Neural progenitor cell (in vitro differentiated cells): Measurements from ENCODE around the gene PELO. TPM values are rescaled to one million over a fixed set of nuclear protein-coding genes. Genes with fewer than 3 reads are reported as not detected.

Source experiments
- DNase-seq: peaks from one replicate; pipeline ENCODE4 v3.0.0-alpha.2; 2016; ENCODE audit warnings: low spot score
- H2AFZ ChIP-seq: fragments of 200-600 bp; sonication (generic); replicated peaks from 2 replicates; pipeline ENCODE4 v1.6.1; 2016; ENCODE audit warnings: antibody characterized with exemption
- H3F3A ChIP-seq: fragments of 200-600 bp; sonication (generic); 2 replicates; pipeline ENCODE4 v1.6.1; 2016; ENCODE audit warnings: antibody characterized with exemption, low read depth
- H3K27ac ChIP-seq: fragments of 200-600 bp; sonication (generic); 2 replicates; pipeline ENCODE4 v1.5.1; 2016; ENCODE audit warnings: mild to moderate bottlenecking
- H3K27me3 ChIP-seq: fragments of 200-600 bp; sonication (generic); 2 replicates; pipeline ENCODE4 v1.6.1; 2016; ENCODE audit warnings: mild to moderate bottlenecking, moderate library complexity
- H3K36me3 ChIP-seq: fragments of 200-600 bp; sonication (generic); 2 replicates; pipeline ENCODE4 v1.5.1; 2016
- H3K4me1 ChIP-seq: fragments of 200-600 bp; sonication (generic); 2 replicates; pipeline ENCODE4 v1.6.1; 2016; ENCODE audit warnings: mixed run types
- H3K4me2 ChIP-seq: fragments of 200-600 bp; sonication (generic); 2 replicates; pipeline ENCODE4 v1.6.1; 2016
- H3K4me3 ChIP-seq: fragments of 200-600 bp; sonication (generic); 2 replicates; pipeline ENCODE4 v1.5.1; 2016
- H3K79me2 ChIP-seq: fragments of 200-600 bp; sonication (generic); 2 replicates; pipeline ENCODE4 v1.6.1; 2016; ENCODE audit warnings: low read depth
- H3K9ac ChIP-seq: fragments of 200-600 bp; sonication (generic); 2 replicates; pipeline ENCODE4 v1.6.1; 2016
- H3K9me3 ChIP-seq: fragments of 200-600 bp; sonication (generic); 2 replicates; pipeline ENCODE4 v1.5.1; 2016; ENCODE audit warnings: low read depth
- H4K20me1 ChIP-seq: fragments of 200-600 bp; sonication (generic); 2 replicates; pipeline ENCODE4 v1.6.1; 2016; ENCODE audit warnings: low read depth
- H3K27ac Mint-ChIP-seq: 3 replicates; pipeline ENCODE4 v1.8.0; 2021; ENCODE audit warnings: mixed read lengths
- H3K27me3 Mint-ChIP-seq: 2 replicates; pipeline ENCODE4 v1.8.0; 2022; ENCODE audit warnings: low read depth, mild to moderate bottlenecking, inconsistent platforms, moderate library complexity, mixed read lengths; ENCODE audit not compliant: insufficient read depth
- H3K36me3 Mint-ChIP-seq: 3 replicates; pipeline ENCODE4 v1.8.0; 2021; ENCODE audit warnings: mixed read lengths
- H3K4me1 Mint-ChIP-seq: 3 replicates; pipeline ENCODE4 v1.8.0; 2021; ENCODE audit warnings: mixed read lengths
- H3K4me3 Mint-ChIP-seq: 3 replicates; pipeline ENCODE4 v1.8.0; 2021; ENCODE audit warnings: mild to moderate bottlenecking, moderate library complexity, mixed read lengths
- H3K9me3 Mint-ChIP-seq: 3 replicates; pipeline ENCODE4 v1.8.0; 2020; ENCODE audit warnings: mixed read lengths
- CTCF ChIP-seq: fragments of 200-600 bp; sonication (generic); IDR thresholded peaks from 2 replicates; pipeline ENCODE4 v1.5.1; 2017; ENCODE audit warnings: antibody characterized with exemption, mild to moderate bottlenecking
- EZH2 ChIP-seq: fragments of 200-600 bp; sonication (generic); IDR thresholded peaks from 2 replicates; pipeline ENCODE4 v1.6.1; 2017; ENCODE audit warnings: antibody characterized with exemption, mild to moderate bottlenecking, moderate library complexity
- EZH2phosphoT487 ChIP-seq: fragments of 200-600 bp; sonication (generic); IDR thresholded peaks from 2 replicates; pipeline ENCODE4 v1.6.1; 2017; ENCODE audit warnings: antibody characterized with exemption
- total RNA-seq: library from RNA; depleted of rRNA; stranded (reverse); fragments of >200 nt; gene quantifications from 2 replicates; pipeline ENCODE4 v1.2.3, GENCODE V29; 2015; ENCODE audit warnings: low replicate concordance

Gene PELO
- total RNA-seq, 1 donor from 2014 or later = 8.5 TPM

- Mint-ChIP-seq H3K4me1 (no peaks in the 10 kb centered on the region), H3K4me3 (no peak overlapping the region), H3K27me3 (no peaks in the 10 kb centered on the region), H3K27ac (no peak overlapping the region), H3K9me3 (no peaks in the 10 kb centered on the region), H3K36me3 (no peaks in the 10 kb centered on the region)
- H3F3A ChIP-seq = no peaks in the 10 kb centered on the region
- H2AFZ ChIP-seq = no peak overlapping the region
- H3K4me3 ChIP-seq = no peak overlapping the region
- H3K36me3 ChIP-seq = no peaks in the 10 kb centered on the region
- H3K79me2 ChIP-seq = no peaks in the 10 kb centered on the region
- no peaks in the 10 kb centered on the region for H4K20me1 ChIP-seq
- no peak overlapping the region for H3K4me2 ChIP-seq
- no peak overlapping the region for H3K27ac ChIP-seq
- no peaks in the 10 kb centered on the region for H3K4me1 ChIP-seq
- TF ChIP-seq CTCF = no peak
- no peak for TF ChIP-seq EZH2phosphoT487
- no peak for TF ChIP-seq EZH2
- H3K27me3 ChIP-seq = no peaks in the 10 kb centered on the region
- H3K9me3 ChIP-seq = no peaks in the 10 kb centered on the region
- H3K9ac ChIP-seq = no peak overlapping the region
- no peak for DNase-seq
Observed at GRCh38 chr5:52759331-52759730, 28.4 kb upstream of the PELO start.

- H3K4me3 Mint-ChIP-seq = no peak overlapping the region
- Histone ChIP-seq H2AFZ (no peak overlapping the region), H3K4me2 (no peak overlapping the region), H3K27ac (no peak overlapping the region), H3K79me2 (no peaks in the 10 kb centered on the region), H3K4me3 (no peak overlapping the region), H3K9me3 (no peaks in the 10 kb centered on the region), H3F3A (no peaks in the 10 kb centered on the region), H3K27me3 (no peaks in the 10 kb centered on the region), H3K36me3 (no peaks in the 10 kb centered on the region), H3K9ac (no peak overlapping the region), H3K4me1 (no peaks in the 10 kb centered on the region), H4K20me1 (no peaks in the 10 kb centered on the region)
- H3K36me3 Mint-ChIP-seq = no peaks in the 10 kb centered on the region
- no peak overlapping the region for H3K27ac Mint-ChIP-seq
- no peaks in the 10 kb centered on the region for H3K9me3 Mint-ChIP-seq
- no peaks in the 10 kb centered on the region for H3K4me1 Mint-ChIP-seq
- H3K27me3 Mint-ChIP-seq = no peaks in the 10 kb centered on the region
- DNase-seq = no peak
- TF ChIP-seq CTCF (no peak), EZH2 (no peak), EZH2phosphoT487 (no peak)
Observed at GRCh38 chr5:52760695-52761366, 26.9 kb upstream of the PELO start.

GRCh38 chr5:52767217-52767743, 20.4 kb upstream of the PELO start:
- H3K9ac ChIP-seq = no peak overlapping the region
- H3K79me2 ChIP-seq = no peaks in the 10 kb centered on the region
- Mint-ChIP-seq H3K36me3 (no peaks in the 10 kb centered on the region), H3K4me3 (no peak overlapping the region), H3K9me3 (no peaks in the 10 kb centered on the region), H3K27me3 (peaks cover 3% of the 10 kb centered on the region), H3K27ac (no peak overlapping the region), H3K4me1 (peaks cover 6% of the 10 kb centered on the region)
- no peak overlapping the region for H3K27ac ChIP-seq
- H3K9me3 ChIP-seq = no peaks in the 10 kb centered on the region
- H3K4me1 ChIP-seq = no peaks in the 10 kb centered on the region
- H3K4me3 ChIP-seq = no peak overlapping the region
- no peaks in the 10 kb centered on the region for H4K20me1 ChIP-seq
- no peak overlapping the region for H2AFZ ChIP-seq
- no peaks in the 10 kb centered on the region for H3K36me3 ChIP-seq
- no peaks in the 10 kb centered on the region for H3F3A ChIP-seq
- H3K27me3 ChIP-seq = no peaks in the 10 kb centered on the region
- TF ChIP-seq EZH2phosphoT487 (no peak), EZH2 (no peak), CTCF (no peak)
- no peak for DNase-seq
- no peak overlapping the region for H3K4me2 ChIP-seq
